Measurements from ENCODE around the gene ANGPTL2. TPM values are rescaled to one million over a fixed set of nuclear protein-coding genes. Genes with fewer than 3 reads are reported as not detected.

Gene ANGPTL2
- total RNA-seq, 1 experiment from 2014 or later, result 0.08 TPM

DNA sequence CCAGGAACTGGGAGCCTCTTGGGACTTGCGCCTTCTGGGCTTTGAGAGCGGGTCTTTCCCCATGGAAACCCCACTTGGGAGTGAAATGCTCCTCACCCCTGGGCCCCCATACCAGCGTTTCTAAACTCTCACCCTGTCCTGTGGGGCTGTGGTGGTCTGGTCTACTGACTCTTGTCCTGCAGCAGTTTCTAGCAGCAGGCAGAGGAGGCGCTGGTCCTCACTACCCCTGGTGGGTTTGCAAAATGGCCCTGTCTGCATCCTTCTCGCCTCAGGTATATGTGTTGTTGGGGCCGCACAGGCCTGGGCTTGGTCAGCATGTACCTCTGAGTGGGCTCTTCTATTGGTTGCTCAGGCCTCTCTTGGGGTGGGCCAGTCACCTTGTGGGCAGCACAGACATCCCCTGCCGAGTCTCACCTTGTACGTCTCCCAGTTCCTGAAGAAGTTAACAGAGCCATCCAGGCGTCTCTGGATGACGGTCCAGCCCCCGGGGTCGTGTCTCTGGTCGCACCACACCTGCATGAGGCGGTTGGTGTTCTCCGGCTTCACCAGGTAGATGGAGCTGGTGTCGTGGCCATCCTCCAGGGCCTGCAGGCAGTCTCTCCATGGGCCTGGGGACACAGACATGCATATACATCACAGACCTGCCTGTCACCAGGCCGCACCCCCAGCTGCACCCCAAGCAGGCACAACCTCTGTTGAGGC is 29.0 kb downstream of the ANGPTL2 start:
- Histone ChIP-seq H3K36me3 (ENCODE audit: control insufficient read depth, insufficient read depth, low read length) (no peaks in the 10 kb centered on the region), H3K27me3 (ENCODE audit: control insufficient read depth, insufficient read depth, low read length) (no peaks in the 10 kb centered on the region), H3K9me3 (ENCODE audit: control insufficient read depth, insufficient read depth, low read depth, low read length) (no peaks in the 10 kb centered on the region), H3K27ac (ENCODE audit: low read length) (no peak overlapping the region), H3K4me1 (ENCODE audit: control insufficient read depth, insufficient read depth, low read length) (no peaks in the 10 kb centered on the region), H3K4me3 (ENCODE audit: low read depth in 2 of 2, low read length in 2 of 2) (no peak overlapping the region)
- POLR2A ChIA-PET, result no interaction called here
- DNase-seq (ENCODE audit: low read depth, low spot score) (no peak), ATAC-seq (no peak)
- intact Hi-C loops (cut with micrococcal nuclease; ENCODE audit: unreplicated experiment), result no loop called here
- BruUV-seq (replicated peaks), result no TSS peak
- CTCF ChIA-PET, result no interaction called here
- TF ChIP-seq CTCF (IDR thresholded peaks at IDR 0.05) (no peak), SIN3A (IDR thresholded peaks at IDR 0.05; ENCODE audit: borderline replicate concordance, insufficient read depth, low read depth, low read length) (no peak), POLR2AphosphoS5 (IDR thresholded peaks at IDR 0.05; ENCODE audit: low read depth, low read length) (no peak), TCF7L2 (IDR thresholded peaks at IDR 0.05; ENCODE audit: low read depth, low read length) (no peak)
- TF ChIP-seq, protein P1, sequence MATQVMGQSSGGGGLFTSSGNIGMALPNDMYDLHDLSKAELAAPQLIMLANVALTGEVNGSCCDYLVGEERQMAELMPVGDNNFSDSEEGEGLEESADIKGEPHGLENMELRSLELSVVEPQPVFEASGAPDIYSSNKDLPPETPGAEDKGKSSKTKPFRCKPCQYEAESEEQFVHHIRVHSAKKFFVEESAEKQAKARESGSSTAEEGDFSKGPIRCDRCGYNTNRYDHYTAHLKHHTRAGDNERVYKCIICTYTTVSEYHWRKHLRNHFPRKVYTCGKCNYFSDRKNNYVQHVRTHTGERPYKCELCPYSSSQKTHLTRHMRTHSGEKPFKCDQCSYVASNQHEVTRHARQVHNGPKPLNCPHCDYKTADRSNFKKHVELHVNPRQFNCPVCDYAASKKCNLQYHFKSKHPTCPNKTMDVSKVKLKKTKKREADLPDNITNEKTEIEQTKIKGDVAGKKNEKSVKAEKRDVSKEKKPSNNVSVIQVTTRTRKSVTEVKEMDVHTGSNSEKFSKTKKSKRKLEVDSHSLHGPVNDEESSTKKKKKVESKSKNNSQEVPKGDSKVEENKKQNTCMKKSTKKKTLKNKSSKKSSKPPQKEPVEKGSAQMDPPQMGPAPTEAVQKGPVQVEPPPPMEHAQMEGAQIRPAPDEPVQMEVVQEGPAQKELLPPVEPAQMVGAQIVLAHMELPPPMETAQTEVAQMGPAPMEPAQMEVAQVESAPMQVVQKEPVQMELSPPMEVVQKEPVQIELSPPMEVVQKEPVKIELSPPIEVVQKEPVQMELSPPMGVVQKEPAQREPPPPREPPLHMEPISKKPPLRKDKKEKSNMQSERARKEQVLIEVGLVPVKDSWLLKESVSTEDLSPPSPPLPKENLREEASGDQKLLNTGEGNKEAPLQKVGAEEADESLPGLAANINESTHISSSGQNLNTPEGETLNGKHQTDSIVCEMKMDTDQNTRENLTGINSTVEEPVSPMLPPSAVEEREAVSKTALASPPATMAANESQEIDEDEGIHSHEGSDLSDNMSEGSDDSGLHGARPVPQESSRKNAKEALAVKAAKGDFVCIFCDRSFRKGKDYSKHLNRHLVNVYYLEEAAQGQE (IDR thresholded peaks at IDR 0.05; ENCODE audit: insufficient read depth in 1 of 2, low read depth in 2 of 2, low read length in 1 of 2), result no peak
- in situ Hi-C loops (cut with HindIII; ENCODE audit: low pct_unique_long_range_greater_than_20kb, low sequenced_read_pairs), result no loop called here

DNA sequence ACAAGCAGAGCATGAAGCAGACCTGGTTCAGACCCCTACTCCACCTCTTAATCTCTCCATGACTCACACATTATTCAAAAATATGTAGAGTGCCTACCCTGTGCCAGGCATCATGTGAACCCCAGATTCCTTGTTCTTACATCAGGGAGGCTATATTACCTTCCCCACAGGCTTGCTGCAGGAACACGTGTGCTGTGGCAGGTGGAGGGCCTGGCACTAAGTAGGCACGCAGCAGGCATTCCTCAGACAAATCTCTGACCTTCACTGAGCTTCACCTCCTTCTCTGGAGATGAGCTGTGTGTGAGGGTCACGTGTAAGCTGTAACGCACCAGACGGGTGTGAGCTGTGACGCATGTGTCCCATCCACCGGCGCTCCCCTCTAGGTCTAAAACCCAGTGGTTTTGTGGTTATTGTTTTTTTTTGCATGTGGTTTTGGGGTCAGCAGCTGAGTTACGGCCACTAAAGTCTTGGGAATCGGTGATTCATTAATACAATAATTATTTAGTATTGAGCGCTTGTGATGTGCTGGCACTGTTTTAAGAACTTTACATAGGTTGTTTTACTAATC is 30.3 kb downstream of the ANGPTL2 start:
- ChIA-PET POLR2A (no interaction called here), CTCF (no interaction called here)
- no peak for ATAC-seq
- Histone ChIP-seq H3K27ac (ENCODE audit: low read length) (no peak overlapping the region), H3K9me3 (ENCODE audit: control insufficient read depth, insufficient read depth, low read depth, low read length) (no peaks in the 10 kb centered on the region), H3K27me3 (ENCODE audit: control insufficient read depth, insufficient read depth, low read length) (no peaks in the 10 kb centered on the region), H3K36me3 (ENCODE audit: control insufficient read depth, insufficient read depth, low read length) (no peaks in the 10 kb centered on the region), H3K4me3 (ENCODE audit: low read depth in 2 of 2, low read length in 2 of 2) (no peak overlapping the region), H3K4me1 (ENCODE audit: control insufficient read depth, insufficient read depth, low read length) (no peaks in the 10 kb centered on the region)
- no peak for DNase-seq (ENCODE audit: low read depth, low spot score)
- BruUV-seq (replicated peaks), result no TSS peak
- intact Hi-C loops (cut with micrococcal nuclease; ENCODE audit: unreplicated experiment), result no loop called here
- in situ Hi-C loops (cut with HindIII; ENCODE audit: low pct_unique_long_range_greater_than_20kb, low sequenced_read_pairs), result no loop called here
- TF ChIP-seq SIN3A (IDR thresholded peaks at IDR 0.05; ENCODE audit: borderline replicate concordance, insufficient read depth, low read depth, low read length) (no peak), TCF7L2 (IDR thresholded peaks at IDR 0.05; ENCODE audit: low read depth, low read length) (no peak), POLR2AphosphoS5 (IDR thresholded peaks at IDR 0.05; ENCODE audit: low read depth, low read length) (no peak), CTCF (IDR thresholded peaks at IDR 0.05) (no peak)
- TF ChIP-seq, protein P1 (IDR thresholded peaks at IDR 0.05; ENCODE audit: insufficient read depth in 1 of 2, low read depth in 2 of 2, low read length in 1 of 2), result no peak

All from Panc1 (cell line).